Activated CD8-positive, alpha-beta memory T cell treated with anti-CD3 and anti-CD28 coated beads, Interleukin-2, amount 50 U/mL, for 1 hour (primary cell): ENCODE results near the gene ZNF414.

Experiments
- DNase-seq: peaks from one replicate; pipeline ENCODE4 v3.0.0-alpha.2; 2020; ENCODE audit errors: extremely low read depth

Gene ZNF414

DNA sequence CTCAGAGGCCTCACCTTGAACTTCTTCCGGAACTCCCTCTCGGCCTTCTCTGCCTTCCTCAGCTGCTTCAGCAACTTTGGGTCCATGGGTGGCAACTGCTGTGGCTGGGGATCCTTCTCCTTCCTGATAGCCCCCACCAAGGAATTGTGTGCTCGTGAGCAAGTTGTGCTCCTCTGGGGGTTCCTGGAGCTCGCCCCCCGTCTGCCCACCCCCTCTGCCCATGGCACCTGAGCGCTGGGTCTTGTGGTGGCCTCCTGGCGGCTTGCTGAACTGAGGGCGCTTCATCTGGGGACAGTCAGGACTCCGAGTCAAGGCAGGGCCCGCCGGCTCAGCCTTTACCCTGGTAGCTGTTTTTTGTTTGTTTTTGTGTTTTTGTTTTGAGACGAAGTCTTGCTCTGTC lies 23.1 kb downstream of the ZNF414 start:
- DNase-seq, result no peak

GRCh38 chr19:8490395-8490760 lies 23.6 kb downstream of the ZNF414 start:
- DNase-seq, result no peak

GRCh38 chr19:8489561-8490394 lies 24.2 kb downstream of the ZNF414 start:
- no peak for DNase-seq

GRCh38 chr19:8488365-8488764 lies 25.6 kb downstream of the ZNF414 start:
- DNase-seq, result no peak

DNA sequence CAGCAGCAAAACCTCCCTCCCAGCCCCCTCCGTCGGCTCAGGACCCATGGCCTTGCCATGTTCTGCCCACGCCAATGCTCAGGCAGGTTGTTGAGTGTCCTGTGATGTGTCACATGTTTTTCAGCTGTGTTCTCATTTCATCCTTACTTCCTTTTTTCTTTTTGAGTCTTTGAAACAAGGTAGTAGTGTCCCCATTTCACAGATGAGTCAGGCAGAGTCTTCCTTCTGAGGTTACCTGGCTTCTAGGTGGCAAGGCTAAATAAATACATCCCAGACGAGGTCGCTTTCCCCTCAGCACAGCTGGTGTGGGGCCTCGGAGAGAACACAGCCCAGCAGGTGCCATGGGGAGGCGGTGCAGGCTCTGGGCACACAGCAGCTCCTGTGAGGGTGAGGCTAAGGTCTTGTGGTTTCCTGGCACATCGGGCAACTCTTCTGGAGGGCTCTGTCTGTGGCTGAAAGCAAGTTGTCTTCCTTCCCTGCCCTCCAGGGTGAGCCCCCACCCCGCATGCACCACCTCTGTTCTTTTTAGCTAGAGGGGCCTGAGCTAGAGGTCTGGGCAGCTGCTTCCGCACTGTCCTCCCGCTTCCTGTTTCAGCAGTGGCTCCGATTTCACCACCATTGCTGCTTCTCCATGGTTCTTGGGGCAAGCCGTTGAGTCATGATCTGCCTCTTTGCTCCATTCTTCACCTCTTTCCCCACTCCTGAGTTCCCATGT lies 26.7 kb downstream of the ZNF414 start:
- peak; percentile 43 for DNase-seq

DNA sequence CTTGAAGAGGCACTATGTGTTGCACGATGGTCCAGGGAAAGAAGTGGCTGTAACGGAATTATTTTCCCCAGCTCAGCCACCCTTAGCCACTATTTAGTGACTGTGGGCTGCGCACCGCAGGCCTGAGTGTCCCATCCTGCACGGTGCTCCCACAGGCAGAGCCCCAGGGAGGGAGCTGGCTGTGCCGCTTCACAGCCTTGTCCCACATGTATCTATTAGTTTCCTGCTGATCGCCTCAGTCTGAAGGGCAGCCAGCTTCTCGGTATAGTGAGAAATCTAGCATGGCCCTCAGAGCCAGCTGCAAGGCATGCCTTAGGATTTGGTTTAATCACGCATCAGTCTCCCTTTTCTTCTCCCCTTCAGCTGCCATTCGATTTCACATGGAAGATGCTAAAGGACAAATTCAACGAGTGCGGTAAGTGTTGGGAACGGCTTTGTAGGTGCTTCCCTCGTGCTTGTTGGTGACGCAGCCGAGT lies 27.3 kb downstream of the ZNF414 start:
- no peak for DNase-seq

GRCh38 chr19:8485561-8486371 lies 28.2 kb downstream of the ZNF414 start:
- DNase-seq, result no peak

- no peak for DNase-seq
These were observed 29.6 kb downstream of the ZNF414 start for GRCh38 chr19:8484331-8484894.

GRCh38 chr19:8483165-8483564 lies 30.8 kb downstream of the ZNF414 start:
- no peak for DNase-seq

DNA sequence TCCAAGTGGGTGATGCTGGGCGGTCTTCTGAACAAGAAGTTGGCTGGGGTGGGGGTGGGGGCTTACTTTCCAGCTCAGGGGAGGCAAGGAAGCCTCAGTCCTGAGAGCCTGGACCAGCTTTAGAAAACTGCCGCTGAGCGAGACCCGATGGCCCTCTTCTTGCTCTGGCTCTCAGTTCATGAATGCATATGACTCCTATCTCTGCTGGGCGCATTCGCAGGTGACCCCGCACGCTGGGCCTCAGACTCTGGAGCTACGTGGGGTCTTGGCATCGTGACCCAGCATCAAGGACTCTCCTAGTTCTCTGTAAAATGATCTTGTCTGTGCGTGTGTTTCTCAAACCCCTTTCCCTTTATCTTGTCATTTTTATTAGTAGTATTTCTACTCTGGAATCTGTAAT lies 31.3 kb downstream of the ZNF414 start:
- DNase-seq, result no peak

- no peak for DNase-seq
These were observed 32.4 kb downstream of the ZNF414 start for GRCh38 chr19:8481616-8482015.

DNA sequence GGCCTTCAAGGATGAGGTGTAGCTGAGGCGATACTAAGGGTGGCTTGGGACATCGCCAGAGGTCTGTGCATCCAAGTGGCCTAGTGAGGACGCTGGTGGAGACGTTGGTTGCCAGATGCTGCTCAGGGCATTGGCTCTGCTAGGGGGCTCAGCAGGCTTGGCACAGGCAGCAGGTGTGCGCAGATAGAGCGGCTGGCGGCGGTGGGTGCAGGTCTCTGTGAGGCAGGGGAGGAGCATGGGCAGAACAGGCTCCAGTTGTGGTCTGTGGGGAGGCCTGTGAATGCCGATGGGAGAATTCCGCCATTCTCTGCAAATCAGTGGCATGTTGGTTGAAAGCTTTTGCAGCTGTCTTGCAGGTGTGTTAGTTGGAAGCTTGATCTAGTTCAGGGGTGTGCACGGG lies 32.8 kb downstream of the ZNF414 start:
- no peak for DNase-seq

DNA sequence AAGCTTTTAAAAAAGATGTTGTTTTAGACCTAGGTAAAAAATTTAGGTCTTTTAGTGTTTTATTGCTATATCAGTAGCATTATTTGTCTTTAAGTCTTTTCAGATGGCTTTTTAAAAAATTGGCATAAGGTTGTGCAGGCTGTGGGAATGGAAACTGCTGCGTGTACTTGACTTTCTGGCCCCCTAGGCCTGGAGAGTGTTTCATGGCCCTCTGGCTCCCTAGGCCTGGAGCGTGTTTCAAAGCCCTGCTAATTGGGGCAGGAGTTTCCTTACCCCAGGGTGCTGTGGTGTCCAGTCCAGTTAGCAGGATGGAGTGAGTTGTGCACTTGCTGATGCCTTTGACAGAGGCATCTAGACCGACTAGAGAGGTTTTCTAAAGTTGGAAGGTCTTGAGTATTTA lies 35.4 kb downstream of the ZNF414 start:
- no peak for DNase-seq

DNA sequence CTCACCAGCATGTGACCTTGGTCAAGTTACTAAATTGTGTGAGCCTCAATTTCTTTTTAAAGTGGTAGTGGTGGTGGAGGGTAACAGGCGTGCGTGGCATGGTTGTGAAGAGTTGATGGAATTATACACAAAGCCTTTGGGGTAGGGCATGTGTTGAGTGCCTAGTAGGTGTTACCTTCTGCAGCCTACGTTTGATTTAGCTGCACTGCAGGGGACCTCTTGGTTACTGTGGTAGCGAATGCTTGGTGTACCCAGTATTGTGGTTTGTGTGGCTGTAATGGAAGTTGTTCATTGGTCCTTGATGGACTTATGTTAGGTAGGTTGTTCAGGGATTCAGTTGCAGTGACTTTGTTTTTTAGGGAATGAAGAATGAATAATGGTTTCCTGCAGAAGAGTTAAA lies 36.1 kb downstream of the ZNF414 start:
- DNase-seq, result no peak

DNA sequence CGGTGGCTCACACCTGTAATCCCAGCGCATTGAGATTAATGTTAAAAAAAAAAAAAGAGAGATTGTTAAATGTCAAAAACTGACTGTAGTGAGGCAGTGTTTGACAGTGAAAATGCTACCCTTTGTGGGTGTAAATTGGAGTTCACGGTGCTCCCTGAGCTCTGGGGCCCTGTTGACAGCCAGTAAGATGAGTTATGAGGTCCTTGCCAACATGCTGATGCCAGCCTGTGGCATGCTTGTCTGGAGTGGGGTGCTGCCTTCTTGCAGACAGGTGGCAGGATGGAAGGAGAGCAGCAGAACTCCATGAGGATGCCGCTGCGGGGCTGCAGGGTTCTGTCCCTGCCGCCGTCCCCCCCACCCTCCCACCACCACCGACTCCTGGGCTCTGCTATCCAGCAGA lies 37.4 kb downstream of the ZNF414 start:
- no peak for DNase-seq

DNA sequence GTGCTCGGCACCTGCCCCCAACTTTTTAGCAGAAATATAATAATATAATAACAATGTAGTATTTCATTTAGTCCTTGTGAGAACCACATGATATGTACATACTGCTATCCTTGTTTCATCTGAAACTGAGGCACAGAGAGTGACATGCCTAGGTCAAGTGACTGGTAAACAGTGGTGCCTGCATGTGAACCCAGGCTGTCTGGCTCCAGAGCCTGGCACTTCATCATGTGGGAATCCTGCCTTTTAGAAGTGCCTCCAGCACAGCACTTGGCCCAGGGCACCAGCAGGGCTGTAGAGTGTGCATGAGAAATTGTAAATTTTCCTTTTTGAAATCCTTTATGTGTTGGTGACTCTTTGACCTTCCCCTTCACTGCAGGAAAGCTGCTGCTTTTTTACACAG lies 39.0 kb downstream of the ZNF414 start:
- no peak for DNase-seq

DNA sequence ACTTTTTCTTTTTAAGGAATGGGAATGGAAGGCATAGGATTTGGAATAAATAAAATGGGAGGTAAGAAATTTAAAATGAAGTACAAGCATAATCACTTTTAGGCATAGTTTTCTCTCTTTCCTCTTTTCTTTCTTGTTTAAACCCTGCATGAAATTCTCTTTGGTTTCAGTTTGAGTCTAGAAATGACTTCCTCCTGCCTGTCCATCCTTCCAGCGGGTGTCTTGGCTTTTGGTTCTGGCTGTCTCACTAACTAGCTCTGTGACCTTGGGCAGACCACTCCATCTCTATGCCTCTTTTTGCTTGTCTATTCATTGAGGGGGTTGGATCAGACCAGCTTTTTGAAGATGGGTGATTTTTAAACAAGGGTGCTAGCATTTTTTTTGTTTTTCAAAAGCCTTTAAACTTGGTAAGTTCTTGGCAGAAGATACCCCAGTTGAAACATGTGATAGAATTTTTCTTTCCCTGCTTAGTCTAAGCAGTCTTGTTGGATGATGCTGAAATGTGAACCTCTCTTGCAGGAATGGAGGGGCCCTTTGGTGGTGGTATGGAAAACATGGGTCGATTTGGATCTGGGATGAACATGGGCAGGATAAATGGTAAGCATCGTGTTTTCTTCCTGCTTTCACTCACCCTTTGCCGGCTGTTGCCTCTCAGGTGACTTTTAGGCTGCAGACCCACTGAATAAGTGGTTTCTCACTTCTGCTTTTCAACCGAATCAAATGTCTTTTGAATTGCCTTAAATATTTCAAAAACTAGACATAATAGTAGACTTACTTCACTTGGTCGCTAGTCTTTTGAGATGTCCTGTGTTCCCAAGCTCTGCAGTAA lies 40.1 kb downstream of the ZNF414 start:
- DNase-seq, result no peak

DNA sequence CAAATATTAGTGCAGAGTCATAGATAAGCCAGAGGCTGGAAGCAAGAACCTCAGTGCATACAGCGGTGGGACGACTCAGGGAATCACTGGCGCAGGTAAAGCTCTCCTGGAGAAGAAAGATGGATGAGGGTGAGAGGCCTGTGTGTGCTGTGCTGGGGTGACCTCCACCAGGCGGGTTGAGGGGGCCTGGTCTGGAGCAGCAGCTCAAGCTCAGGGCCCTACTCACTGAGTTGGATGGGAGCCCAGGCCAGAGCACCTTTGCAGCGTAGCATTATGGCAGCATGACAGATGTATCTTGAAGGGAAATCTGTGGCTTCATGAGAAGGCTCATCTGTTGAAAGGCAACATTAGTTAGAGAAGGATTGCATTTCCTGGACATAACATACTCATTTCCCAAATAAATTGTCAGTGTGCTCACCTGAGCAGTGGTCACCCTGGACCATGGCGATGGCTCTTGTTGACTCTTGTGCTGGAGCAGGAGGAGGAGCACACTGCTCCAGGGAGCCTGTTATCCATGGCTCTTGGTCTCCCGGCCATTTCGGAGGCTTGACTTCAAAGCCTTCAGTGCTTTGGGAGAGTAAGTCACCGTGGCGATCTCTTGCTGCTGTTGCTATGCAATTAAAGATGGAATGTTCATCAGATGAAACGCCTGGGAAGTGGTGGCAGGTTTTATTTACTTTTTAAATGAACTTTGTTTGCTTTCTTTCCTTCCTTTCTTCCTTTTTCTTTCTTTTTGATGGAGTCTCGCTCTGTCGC lies 44.2 kb downstream of the ZNF414 start:
- no peak for DNase-seq

DNA sequence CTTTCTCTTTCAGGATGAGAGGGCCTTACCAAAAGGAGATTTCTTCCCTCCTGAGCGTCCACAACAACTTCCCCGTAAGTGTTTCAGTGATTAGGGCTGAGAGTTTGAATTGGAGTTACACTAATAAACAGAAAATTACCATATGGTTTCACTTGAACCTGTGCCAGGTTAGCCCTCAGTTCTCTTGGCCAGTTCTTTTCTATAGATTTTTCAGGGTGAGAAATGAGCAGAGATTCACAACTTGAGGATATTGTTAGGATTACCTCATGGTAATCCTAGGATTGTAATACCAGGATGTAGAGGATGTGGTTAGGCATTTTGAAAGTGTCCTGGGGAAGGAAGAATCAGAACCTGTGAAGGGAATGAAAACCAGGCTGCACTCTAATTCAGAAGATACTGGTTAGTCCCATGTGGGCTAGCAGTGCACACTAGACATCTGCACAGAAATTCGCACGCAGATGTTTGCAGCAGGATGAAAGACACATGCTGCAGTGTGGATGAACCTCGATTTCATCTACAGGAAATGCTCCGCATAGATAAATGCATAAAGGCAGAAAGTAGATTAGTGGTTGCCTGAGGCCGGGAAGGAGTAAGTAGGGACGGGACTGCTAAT lies 45.1 kb downstream of the ZNF414 start:
- no peak for DNase-seq

- no peak for DNase-seq
These were observed 45.8 kb downstream of the ZNF414 start for GRCh38 chr19:8468124-8468523.
